OCI-LY3 (cell line): ENCODE data around the gene DSTYK.

Experiments
- H2AFZ ChIP-seq: fragments of 200-600, 300-600 bp; shearing (Covaris generic); 2 replicates; pipeline ENCODE4 v1.6.0; 2014; ENCODE audit warnings: antibody characterized with exemption, low read depth, low read length
- H3K27ac ChIP-seq: fragments of 200-600, 300-600 bp; sonication (generic); 2 replicates; pipeline ENCODE4 v1.5.1; 2014; ENCODE audit warnings: mild to moderate bottlenecking, low read length, moderate library complexity, mixed read lengths
- H3K27me3 ChIP-seq: fragments of 200-600, 300-600 bp; sonication (generic); 2 replicates; pipeline ENCODE4 v1.6.1; 2014; ENCODE audit warnings: low read depth, low read length, mixed read lengths
- H3K36me3 ChIP-seq: fragments of 200-600, 300-600 bp; sonication (generic); replicated peaks from 2 replicates; pipeline ENCODE3; 2014; ENCODE audit warnings: low read depth, low read length, mixed read lengths
- H3K4me1 ChIP-seq: fragments of 300-600, 200-600 bp; sonication (generic); 2 replicates; pipeline ENCODE4 v1.6.1; 2014; ENCODE audit warnings: low read length, mixed read lengths
- H3K4me2 ChIP-seq: fragments of 200-600, 300-600 bp; sonication (generic); 2 replicates; pipeline ENCODE4 v1.6.1; 2014; ENCODE audit warnings: low read length, mixed read lengths
- H3K4me3 ChIP-seq: fragments of 300-600, 200-600 bp; sonication (generic); 2 replicates; pipeline ENCODE4 v1.5.1; 2014; ENCODE audit warnings: antibody characterized with exemption, mild to moderate bottlenecking, low read length, moderate library complexity
- H3K79me2 ChIP-seq: fragments of 300-600, 200-600 bp; shearing (Covaris generic); 2 replicates; pipeline ENCODE4 v1.6.1; 2014; ENCODE audit warnings: mild to moderate bottlenecking, low read length, mixed read lengths
- H3K9ac ChIP-seq: fragments of 300-600, 200-600 bp; shearing (Covaris generic); 2 replicates; pipeline ENCODE4 v1.6.0; 2014; ENCODE audit warnings: mild to moderate bottlenecking, low read length, moderate library complexity
- H3K9me3 ChIP-seq: fragments of 200-600, 300-600 bp; shearing (Covaris generic); 2 replicates; pipeline ENCODE4 v1.6.1; 2014; ENCODE audit warnings: low read length, mixed read lengths; ENCODE audit not compliant: insufficient read depth
- H4K20me1 ChIP-seq: fragments of 200-600, 300-600 bp; sonication (generic); 2 replicates; pipeline ENCODE4 v1.6.1; 2016; ENCODE audit warnings: low read length, mixed read lengths; ENCODE audit not compliant: insufficient read depth
- EZH2phosphoT487 ChIP-seq: fragments of 200-600 bp; shearing (Covaris generic); IDR thresholded peaks from 2 replicates; pipeline ENCODE4 v1.6.1; 2018; ENCODE audit warnings: antibody characterized with exemption, mixed run types, low read depth
- TF ChIP-seq, protein P1 (sequence below): fragments of 200-600, 300-600 bp; sonication (generic); IDR thresholded peaks from 2 replicates; pipeline ENCODE4 v1.5.1; 2014; ENCODE audit warnings: antibody characterized with exemption, low read length, low read depth

Gene DSTYK

DNA sequence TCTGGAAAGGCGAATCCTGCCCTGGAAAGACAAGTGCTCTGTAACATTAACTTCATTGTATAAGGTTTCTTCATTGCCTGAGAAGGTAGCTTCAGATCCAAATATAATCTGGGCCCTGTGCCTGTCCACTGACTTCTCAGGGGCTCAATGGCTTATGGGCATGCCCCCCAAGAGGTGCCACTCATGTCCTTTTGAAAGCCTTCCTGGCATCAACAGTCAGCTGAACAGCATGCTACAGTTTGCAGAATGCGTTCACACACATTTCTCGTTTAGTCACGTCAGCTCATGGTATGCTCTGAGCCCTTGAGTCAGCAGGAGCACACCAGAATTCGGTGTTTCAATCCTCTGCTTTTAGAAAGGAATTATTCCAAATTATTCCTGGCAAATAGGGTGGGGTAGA is 40.1 kb upstream of the DSTYK start:
- Histone ChIP-seq H3K4me2 (no peak overlapping the region), H3K36me3 (no peaks in the 10 kb centered on the region), H3K27ac (no peak overlapping the region), H3K27me3 (peaks cover 34% of the 10 kb centered on the region), H2AFZ (no peak overlapping the region), H3K9ac (no peak overlapping the region), H4K20me1 (no peaks in the 10 kb centered on the region), H3K79me2 (no peaks in the 10 kb centered on the region), H3K4me3 (no peak overlapping the region), H3K9me3 (no peaks in the 10 kb centered on the region), H3K4me1 (peaks cover 6% of the 10 kb centered on the region)
- TF ChIP-seq, protein P1, sequence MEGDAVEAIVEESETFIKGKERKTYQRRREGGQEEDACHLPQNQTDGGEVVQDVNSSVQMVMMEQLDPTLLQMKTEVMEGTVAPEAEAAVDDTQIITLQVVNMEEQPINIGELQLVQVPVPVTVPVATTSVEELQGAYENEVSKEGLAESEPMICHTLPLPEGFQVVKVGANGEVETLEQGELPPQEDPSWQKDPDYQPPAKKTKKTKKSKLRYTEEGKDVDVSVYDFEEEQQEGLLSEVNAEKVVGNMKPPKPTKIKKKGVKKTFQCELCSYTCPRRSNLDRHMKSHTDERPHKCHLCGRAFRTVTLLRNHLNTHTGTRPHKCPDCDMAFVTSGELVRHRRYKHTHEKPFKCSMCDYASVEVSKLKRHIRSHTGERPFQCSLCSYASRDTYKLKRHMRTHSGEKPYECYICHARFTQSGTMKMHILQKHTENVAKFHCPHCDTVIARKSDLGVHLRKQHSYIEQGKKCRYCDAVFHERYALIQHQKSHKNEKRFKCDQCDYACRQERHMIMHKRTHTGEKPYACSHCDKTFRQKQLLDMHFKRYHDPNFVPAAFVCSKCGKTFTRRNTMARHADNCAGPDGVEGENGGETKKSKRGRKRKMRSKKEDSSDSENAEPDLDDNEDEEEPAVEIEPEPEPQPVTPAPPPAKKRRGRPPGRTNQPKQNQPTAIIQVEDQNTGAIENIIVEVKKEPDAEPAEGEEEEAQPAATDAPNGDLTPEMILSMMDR, result no peak
- TF ChIP-seq EZH2phosphoT487, result no peak

DNA sequence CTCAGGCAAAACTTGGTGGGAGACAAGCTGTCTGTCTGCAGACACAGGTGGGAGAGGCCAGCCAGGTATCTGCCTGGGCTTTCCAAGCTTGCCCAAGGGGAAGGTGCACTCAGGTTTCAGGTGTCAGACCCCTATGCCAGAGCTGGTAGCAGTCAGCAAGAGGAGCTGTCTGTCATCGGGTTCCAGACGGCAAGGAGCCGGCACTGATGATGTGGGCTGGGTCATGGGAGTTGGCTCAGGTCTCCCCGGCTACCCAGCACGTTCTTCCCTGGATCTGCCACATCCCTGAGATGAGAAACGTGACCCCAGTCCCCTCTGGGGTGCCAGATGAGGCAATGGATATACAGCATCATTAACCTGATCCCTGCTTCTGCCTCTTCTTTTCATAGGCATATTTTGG is 39.2 kb upstream of the DSTYK start:
- no peaks in the 10 kb centered on the region for H4K20me1 ChIP-seq
- H3K4me3 ChIP-seq, result no peak overlapping the region
- H3K4me2 ChIP-seq, result no peak overlapping the region
- no peak overlapping the region for H3K27ac ChIP-seq
- H3K9me3 ChIP-seq, result no peaks in the 10 kb centered on the region
- H3K79me2 ChIP-seq, result no peaks in the 10 kb centered on the region
- no peaks in the 10 kb centered on the region for H3K36me3 ChIP-seq
- no peak overlapping the region for H2AFZ ChIP-seq
- H3K27me3 ChIP-seq, result peaks cover 38% of the 10 kb centered on the region
- H3K9ac ChIP-seq, result no peak overlapping the region
- peaks cover 15% of the 10 kb centered on the region for H3K4me1 ChIP-seq
- no peak for TF ChIP-seq EZH2phosphoT487

DNA sequence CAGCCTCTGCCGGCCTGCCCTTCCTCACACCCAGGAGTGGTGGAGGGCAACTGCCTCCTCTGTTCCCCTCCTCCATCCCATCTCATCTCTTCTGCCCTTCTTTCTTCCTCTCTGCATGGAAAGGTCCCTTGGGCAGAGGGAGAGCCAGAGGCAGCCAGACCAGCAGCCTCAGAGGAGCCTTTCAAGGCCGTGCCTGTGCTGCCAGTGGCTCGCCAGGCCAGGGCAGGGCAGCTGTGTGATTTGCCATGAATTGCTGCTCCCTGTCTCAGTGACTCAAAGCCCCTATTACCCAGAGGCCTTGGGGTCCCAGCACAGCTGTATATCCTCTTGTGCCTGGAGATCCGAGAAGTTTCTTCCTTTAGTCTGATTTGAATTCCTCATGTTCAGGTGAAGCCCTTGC is 38.1 kb upstream of the DSTYK start:
- Histone ChIP-seq H3K27ac (no peak overlapping the region), H4K20me1 (no peaks in the 10 kb centered on the region), H3K36me3 (no peaks in the 10 kb centered on the region), H2AFZ (no peak overlapping the region), H3K79me2 (no peaks in the 10 kb centered on the region), H3K4me3 (no peak overlapping the region), H3K4me2 (no peak overlapping the region), H3K4me1 (peaks cover 18% of the 10 kb centered on the region), H3K27me3 (peaks cover 47% of the 10 kb centered on the region), H3K9me3 (no peaks in the 10 kb centered on the region), H3K9ac (no peak overlapping the region)
- TF ChIP-seq, protein P1, result no peak
- no peak for TF ChIP-seq EZH2phosphoT487

DNA sequence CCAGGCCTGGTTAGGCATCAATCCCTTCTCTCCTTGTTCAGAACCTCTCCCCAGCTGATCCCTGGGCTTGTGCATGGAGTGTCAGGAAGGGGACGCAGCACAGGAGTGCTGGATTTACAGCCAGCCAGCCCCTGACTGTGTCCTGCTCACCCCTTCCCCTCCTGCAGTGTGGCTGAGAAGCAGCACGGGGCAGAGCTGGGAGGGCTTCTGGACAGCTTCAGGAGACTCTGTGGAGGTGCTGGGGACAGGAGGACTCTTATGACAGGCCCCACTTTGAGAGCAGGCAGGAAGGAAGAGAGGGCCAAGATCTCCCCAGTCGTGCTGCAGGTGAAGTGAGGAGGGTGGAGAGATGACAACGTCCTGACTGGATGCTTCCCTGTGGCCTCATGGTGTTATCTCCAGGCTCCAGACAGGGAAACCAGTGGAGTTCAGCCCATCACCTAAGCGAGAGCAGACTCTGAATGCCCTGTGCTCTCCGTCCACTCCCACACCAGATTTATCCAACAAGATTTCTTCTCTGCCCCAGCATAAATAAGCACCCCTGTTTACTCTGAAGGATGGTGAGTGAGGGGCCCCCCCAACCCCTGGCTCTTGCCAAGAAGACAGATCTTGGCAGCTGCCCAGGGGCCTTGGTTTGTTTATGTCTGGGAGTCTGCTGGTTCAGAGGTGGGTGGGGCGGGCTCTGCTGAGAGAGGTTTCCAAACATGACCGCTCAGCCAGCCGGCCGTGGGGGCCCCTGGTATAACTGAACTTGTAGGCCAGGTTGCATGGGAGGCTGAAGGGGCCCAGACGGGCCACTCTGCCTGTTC is 37.5 kb upstream of the DSTYK start:
- no peak overlapping the region for H3K4me2 ChIP-seq
- H4K20me1 ChIP-seq, result no peaks in the 10 kb centered on the region
- H2AFZ ChIP-seq, result no peak overlapping the region
- TF ChIP-seq EZH2phosphoT487, result no peak
- TF ChIP-seq, protein P1, result no peak
- no peaks in the 10 kb centered on the region for H3K79me2 ChIP-seq
- no peaks in the 10 kb centered on the region for H3K9me3 ChIP-seq
- H3K27me3 ChIP-seq, result peaks cover 54% of the 10 kb centered on the region
- H3K9ac ChIP-seq, result no peak overlapping the region
- H3K36me3 ChIP-seq, result no peaks in the 10 kb centered on the region
- H3K4me1 ChIP-seq, result peaks cover 18% of the 10 kb centered on the region
- no peak overlapping the region for H3K4me3 ChIP-seq
- H3K27ac ChIP-seq, result no peak overlapping the region
